ENCODE data around the gene DQX1. TPM values are rescaled to one million over a fixed set of nuclear protein-coding genes. Genes with fewer than 3 reads are reported as not detected.

DQX1 gene
- total and polyA plus RNA-seq, 9 of the 15 experiments (the other 6 are each of a cell fraction or from before 2014, with no cell fraction given), result 0.04 to 0.38 (median 0.18) TPM; not detected in 1

- TF ChIP-seq GABPB1 (CRISPR knock-in tag; IDR thresholded peaks at IDR 0.05) (peak; percentile 95), ZFX (CRISPR knock-in tag; IDR thresholded peaks at IDR 0.05) (no peak), TFE3 (CRISPR knock-in tag; IDR thresholded peaks at IDR 0.05) (no peak), BRCA1 (IDR thresholded peaks at IDR 0.05) (no peak), BRCA1 (CRISPR knock-in tag; IDR thresholded peaks at IDR 0.05) (0 out of 2 replicates have a peak, but pooled peaks have one; percentile 5), ZEB2 (IDR thresholded peaks at IDR 0.05) (no peak), ZNF518B (CRISPR knock-in tag; IDR thresholded peaks at IDR 0.05) (no peak), EP400 (IDR thresholded peaks at IDR 0.05) (peak; percentile 80), HNRNPL (IDR thresholded peaks at IDR 0.05; ENCODE audit: low read depth, low read length) (no peak), HMGXB4 (CRISPR knock-in tag; IDR thresholded peaks at IDR 0.05) (peak; percentile 63; the same call in 1 of the 2 replicates), ZNF764 (CRISPR knock-in tag; IDR thresholded peaks at IDR 0.05; ENCODE audit: low read depth) (0 out of 2 replicates have a peak, but pooled peaks have one; percentile 14), KDM4B (IDR thresholded peaks at IDR 0.05; ENCODE audit: borderline replicate concordance in 2 of 2, low read depth in 1 of 2) (0 out of 4 replicates have a peak, but pooled peaks of 1 of the 2 experiments have one; percentile 68), HOXB6 (CRISPR knock-in tag; IDR thresholded peaks at IDR 0.05; ENCODE audit: borderline replicate concordance) (no peak), TEAD4 (IDR thresholded peaks at IDR 0.05; ENCODE audit: low read length) (no peak), TEAD4 (CRISPR knock-in tag; IDR thresholded peaks at IDR 0.05; ENCODE audit: borderline replicate concordance) (no peak), HNRNPLL (IDR thresholded peaks at IDR 0.05; ENCODE audit: low read depth, low read length, poor library complexity, severe bottlenecking) (no peak), CBX1 (IDR thresholded peaks at IDR 0.05; ENCODE audit: low read depth) (no peak), ZNF445 (CRISPR knock-in tag; IDR thresholded peaks at IDR 0.05; ENCODE audit: low read depth) (no peak), ZSCAN32 (CRISPR knock-in tag; IDR thresholded peaks at IDR 0.05) (no peak; the same call in 1 of the 2 replicates), ZNF282 (CRISPR knock-in tag; IDR thresholded peaks at IDR 0.05) (no peak), ZNF583 (CRISPR knock-in tag; IDR thresholded peaks at IDR 0.05) (no peak), ZBTB8A (IDR thresholded peaks at IDR 0.05; ENCODE audit: partially characterized antibody) (no peak)
These were observed 18.7 kb downstream of the DQX1 start, which contains the start of gene PCGF1 (continued) for GRCh38 chr2:74507145-74507925.

Data from K562 (cell line).